Posterior vena cava (tissue), 2 donors: ENCODE measurements around the gene PITPNM2. TPM values are rescaled to one million over a fixed set of nuclear protein-coding genes. Genes with fewer than 3 reads are reported as not detected.

Experiments
- DNase-seq: peaks from one replicate; pipeline ENCODE4 v3.0.0-alpha.2; 2020; ENCODE audit warnings: low spot score
- intact Hi-C, 2 donors: fragments of 100-400 bp; cut with DNase I; formaldehyde crosslinking; loops; one replicate each; pipeline versions ENCODE4 v1.14.1 to v1.14.2; 2022 to 2023
- total RNA-seq, 2 donors: library from RNA; stranded (reverse); fragmentation: NEBNext Ultra II Directional; extraction: Animal tissue kit (Norgen Biotek cat#: 25700); gene quantifications; one replicate each; pipeline ENCODE4 v1.2.1, GENCODE V29; 2021
- donor health status: DM: yes; HTN: yes; CAD: no.
- donor health status: DM: yes; HTN: yes; CAD: no.

The PITPNM2 gene
- total RNA-seq, 2 donors from 2014 or later: 17.2 to 24.7 TPM

DNA sequence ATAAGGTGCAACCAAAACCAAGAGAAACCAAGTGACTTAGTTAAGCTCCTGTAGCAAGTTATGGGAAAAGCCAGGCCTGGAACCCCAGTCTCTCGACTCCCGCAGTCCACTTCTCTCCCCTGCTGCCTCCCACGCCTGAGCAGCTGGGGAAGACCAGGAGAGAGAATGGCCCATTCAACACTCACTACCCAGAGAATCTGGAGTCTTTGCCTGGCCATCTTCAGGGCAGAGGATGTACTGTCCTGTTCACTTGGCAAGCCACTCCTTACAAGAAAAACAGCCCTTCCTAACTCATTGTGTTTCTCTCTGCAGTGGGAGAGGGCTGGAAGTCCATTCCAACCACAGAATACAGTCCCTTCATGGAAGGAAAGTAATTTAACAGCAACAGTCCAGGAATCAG, 1.8 kb downstream of the PITPNM2 start:
- no peak for DNase-seq
- intact Hi-C loops: loop anchor here in 1 of 2 donors (10.0 kb wide), 3 partner anchors 76 to 154 kb away; no protein-coding TSS in a partner anchor

DNA sequence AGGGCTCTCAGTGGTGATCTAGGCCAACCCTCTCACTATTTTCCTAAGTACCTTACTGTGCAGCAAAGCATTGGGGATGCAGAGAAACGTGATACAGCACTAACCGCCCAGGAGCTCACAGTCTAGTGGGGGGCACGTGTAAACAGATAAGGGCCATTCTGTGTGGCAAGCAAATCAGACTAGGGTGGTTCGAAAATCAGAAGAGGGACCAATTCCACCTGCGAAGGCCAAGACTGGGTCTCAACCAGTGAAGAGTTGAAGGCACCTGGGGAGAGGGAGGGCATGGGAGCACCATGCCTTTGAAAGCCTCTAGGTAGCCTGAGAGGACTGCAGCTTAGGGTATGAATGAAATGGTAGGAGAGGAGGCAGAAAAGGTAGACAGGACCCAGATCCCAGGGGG, 2.2 kb downstream of the PITPNM2 start:
- intact Hi-C loops: loop anchor here in 1 of 2 donors (10.0 kb wide), 3 partner anchors 76 to 154 kb away; no protein-coding TSS in a partner anchor
- DNase-seq: no peak

DNA sequence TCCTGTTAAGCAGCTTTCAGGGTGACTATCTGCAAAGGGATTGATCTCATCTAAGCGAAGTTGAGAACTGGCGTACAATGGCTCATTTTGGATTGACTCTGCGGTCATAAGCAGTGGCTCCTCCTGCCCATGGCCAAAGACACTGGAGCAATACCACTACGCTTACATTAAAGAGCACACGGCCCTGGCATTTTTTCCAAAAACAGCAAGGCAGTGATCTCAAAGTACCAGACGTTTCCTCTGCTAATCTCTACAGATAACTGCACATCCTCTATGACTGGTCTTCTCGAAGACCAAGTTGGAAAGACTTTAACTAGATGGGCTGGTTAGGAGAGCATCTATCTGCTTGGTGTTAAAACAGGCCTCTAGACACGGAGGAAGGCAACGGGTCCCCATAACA, 2.7 kb downstream of the PITPNM2 start:
- intact Hi-C loops: loop anchor here in 1 of 2 donors (10.0 kb wide), 3 partner anchors 77 to 153 kb away; no protein-coding TSS in a partner anchor

DNA sequence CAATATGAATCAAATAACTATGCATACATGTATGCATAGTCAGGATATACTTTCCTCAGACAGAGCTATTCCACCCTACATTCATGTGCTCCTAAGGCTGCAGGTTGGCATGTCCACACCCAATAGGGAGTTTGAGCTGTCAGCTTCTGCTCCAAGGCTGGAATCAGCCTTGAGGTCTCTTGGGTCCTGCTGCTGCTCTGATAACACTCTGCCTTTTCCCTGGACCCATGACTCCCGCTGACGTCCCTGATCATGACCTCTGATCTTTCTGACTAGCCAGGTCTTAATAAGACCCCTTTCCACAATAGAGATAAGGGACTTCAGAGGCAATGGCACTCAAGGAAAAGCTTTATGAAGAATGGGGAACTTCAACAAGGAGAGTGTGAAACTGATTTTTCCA, 5.7 kb downstream of the PITPNM2 start:
- no peak for DNase-seq
- intact Hi-C loops: loop anchor here in 1 of 2 donors (10.0 kb wide), 3 partner anchors 80 to 150 kb away; no protein-coding TSS in a partner anchor

More for the DNA sequence above, 2.7 kb downstream of the PITPNM2 start:
- no peak for DNase-seq

DNA sequence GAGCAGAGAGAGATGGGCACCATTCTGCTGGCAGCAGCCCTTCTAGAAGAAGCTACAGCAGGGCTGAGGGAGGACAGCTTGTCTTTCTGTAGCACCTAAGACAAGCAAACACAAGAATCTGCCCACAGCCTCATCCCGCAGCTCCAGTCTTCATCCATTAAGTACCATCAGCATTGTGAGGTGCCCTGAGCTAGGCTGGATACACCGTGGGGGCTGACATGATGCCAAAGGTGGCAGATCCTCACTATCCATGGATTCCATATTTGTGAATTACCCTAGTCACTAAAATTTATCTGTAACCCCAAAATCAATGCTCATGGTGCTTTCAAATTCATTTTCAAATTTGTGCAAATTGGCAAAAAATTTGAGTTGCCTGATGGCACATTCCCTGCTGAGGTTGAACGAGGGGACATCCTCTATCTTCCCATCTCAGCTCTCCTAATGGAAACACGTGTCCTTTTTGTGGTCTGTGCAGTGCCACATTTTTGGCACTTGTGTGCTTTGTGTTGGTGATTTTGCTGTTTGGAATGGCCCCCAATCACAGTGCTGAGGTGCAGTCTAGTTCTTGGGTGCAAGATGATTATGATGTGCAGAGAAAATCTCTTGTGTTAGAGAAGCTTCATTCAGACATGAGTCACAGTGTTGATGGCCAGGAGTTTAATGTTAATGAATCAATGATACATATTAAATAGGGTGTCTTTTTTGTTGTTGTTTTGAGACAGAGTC, 7.0 kb downstream of the PITPNM2 start:
- DNase-seq: no peak
- intact Hi-C loops: loop anchor here in 1 of 2 donors (10.0 kb wide), 3 partner anchors 81 to 149 kb away; no protein-coding TSS in a partner anchor

DNA sequence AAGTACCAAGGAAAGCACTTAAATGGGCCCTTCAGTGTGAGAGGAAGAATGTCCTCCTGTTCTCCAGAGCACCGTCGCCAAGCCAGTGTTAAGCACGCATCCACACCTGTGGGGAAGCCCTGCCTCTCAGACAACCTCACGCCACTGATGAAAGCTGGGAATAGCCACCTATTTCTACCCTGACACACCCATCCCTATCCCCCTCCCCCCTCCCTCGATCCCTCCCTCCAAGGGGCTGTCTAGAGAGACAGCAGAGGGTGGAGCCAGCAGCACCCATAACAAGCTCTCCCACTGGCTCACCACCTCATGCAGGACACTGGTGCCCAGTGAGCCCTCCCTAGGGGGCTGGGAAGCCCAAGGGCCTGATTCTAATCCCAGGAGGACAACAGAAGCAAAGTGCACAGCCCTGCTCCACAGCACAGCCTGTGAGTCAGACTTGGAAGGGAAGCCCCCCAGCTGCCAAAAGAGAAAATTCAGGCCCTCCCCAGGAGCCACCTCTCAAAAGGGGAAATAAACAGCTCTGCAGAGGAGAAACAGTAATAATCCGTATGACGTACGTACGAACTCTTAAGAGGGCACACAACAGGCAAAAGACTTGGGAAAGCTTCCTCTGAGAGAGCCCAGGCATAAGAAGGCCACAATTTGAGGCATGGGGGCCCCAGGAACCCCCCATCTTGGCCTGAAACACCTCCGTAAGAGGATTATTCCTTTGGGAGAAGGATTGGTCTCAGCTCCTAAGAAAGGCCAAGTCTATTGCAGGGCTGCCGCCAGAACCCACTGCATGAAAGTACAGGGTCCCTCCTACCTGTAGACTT, 7.8 kb downstream of the PITPNM2 start:
- intact Hi-C loops: loop anchor here in 1 of 2 donors (10.0 kb wide), 3 partner anchors 82 to 148 kb away; no protein-coding TSS in a partner anchor

DNA sequence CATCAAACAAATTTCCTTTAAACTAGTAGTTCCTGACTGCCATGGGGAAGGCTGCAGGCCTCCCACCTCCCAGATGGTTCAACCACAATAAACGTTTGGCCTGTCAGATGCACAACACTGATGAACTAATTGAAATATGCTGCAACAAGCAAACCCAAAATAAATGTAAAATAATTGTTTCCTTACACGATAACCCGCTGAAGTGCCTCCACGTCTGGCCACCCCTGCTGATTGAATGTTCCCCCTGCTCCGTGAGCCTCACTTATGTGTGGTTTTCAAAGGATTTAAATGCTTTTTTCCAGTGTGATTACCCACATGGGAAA, 8.4 kb downstream of the PITPNM2 start:
- DNase-seq: no peak
- intact Hi-C loops: loop anchor here in 1 of 2 donors (10.0 kb wide), 3 partner anchors 82 to 148 kb away; no protein-coding TSS in a partner anchor

More for the DNA sequence above, 7.8 kb downstream of the PITPNM2 start:
- DNase-seq: no peak

DNA sequence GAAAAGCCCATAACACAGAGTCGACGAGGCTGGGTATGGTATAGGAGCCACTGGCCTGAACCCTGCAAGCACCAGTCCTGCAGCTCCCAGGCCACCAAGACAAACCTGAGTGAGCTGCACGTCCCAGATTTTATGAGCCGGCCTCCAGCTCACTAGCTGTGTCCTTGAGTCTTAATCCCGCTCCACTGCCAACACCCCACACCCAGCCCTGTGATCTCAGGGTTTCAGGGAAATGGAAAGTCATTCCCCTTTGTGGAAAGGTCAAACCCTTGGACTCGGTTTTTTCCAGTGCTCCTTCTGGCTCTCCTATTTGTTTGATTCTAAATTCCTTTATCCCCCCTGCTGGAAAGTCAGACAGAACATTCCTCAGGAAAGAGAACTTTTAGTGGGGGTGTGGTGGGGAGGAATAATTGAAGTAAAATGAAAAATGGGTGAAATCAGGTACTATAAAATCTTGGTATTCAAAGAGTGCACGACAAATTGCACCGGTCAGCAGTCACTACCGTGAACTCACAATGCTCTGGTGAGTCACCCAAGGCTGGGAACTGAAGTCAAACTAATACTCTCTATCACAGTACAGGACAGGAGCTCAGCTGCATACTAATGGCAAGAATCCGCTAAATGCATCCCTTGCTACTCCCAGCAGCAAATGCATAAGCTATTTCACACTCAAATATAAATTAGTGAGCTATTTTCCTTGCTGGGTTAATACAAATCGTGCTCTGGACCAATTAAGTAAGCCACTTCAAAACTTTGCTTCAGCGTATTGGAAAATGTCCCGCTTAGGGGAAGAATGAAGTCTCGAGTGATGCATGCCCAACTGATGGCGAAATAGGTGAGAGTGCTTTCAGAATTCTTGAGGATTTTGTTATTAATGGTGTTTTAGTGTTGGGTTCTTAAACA, 9.0 kb downstream of the PITPNM2 start:
- intact Hi-C loops: loop anchor here in 1 of 2 donors (10.0 kb wide), 3 partner anchors 83 to 147 kb away; no protein-coding TSS in a partner anchor
- DNase-seq: peak; percentile 90

DNA sequence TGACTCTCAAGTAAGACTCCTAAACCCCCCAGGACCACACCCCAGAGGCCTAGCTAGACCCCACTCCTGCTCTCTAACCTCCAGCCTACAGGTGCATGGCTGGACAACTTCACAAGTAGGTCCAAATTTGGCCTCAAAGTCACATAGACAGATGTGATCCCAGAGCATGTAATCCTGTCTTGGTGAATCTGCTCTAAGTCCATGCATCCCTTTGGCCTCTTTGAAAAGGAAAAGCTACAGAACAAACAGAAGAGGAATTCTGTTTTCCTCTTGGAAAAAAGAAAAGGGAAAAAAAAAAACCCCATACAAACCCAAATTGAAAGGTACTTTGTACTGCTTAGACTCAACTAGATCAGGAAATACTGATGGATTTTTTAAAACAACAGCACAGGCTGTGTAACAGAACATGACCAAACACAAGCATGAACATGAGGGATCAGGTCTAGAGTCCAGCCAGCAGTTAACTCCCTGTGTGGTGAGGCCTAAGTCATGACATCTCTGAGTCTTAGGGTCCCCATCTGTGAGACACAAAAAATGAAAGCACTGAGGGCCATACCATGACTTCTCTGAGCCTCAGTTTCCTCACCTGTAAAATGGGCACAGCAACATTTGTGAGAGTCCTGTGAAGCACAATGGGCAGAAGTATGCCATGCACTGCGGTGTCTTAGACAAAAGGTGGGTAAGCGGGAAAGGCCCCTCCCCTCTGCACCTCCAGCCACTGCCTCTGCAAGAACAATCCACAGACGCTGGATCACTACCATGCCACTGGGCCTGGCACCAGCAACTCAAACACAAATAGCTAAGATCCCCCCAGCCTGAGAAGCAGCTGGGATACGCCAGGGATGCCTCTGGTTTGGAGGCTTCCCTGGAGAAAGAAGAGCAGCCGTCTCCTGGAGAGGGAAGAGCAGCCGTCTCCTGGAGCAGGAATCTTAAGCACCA, 9.9 kb downstream of the PITPNM2 start:
- intact Hi-C loops: loop anchor here in 1 of 2 donors (10.0 kb wide), 3 partner anchors 84 to 146 kb away; no protein-coding TSS in a partner anchor
- no peak for DNase-seq

DNA sequence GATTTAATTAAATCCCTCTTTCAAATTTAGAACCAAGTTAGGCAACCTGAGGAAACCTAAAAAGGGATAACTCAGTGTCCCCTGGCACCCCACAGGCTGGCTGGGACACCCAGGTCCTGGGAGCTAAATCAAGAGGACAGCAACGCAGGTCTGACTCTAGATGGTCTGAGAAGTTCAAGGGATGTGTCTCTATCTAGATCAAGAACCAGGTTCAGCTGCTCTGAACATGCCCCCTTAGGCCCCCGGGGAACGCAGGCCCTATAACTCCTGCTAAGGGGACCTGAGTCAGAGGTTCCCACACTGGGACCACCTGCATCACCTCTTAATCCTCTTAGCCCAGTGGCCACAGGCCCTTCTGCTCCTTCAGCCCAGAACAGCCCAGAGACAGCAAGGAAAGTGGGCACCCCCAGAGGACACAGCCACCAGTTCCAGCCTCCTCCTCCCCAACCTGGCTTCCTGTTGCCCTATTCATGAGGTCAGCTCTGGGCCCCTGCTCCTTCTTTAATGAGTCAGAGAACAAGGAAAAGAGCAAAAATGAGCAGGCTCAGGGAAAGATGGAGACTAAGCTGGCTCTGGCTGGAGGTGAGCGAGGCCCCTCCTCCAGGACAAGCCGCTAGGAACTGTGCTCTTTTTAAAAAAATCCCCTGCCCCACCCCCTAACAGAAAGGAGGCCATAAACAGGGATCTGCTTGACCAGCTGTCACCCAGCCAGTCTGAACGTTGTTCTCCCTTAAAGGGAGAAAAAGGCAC, 10.8 kb downstream of the PITPNM2 start:
- intact Hi-C loops: loop anchor here in 1 of 2 donors (10.0 kb wide), 3 partner anchors 85 to 145 kb away; no protein-coding TSS in a partner anchor
- DNase-seq: no peak

DNA sequence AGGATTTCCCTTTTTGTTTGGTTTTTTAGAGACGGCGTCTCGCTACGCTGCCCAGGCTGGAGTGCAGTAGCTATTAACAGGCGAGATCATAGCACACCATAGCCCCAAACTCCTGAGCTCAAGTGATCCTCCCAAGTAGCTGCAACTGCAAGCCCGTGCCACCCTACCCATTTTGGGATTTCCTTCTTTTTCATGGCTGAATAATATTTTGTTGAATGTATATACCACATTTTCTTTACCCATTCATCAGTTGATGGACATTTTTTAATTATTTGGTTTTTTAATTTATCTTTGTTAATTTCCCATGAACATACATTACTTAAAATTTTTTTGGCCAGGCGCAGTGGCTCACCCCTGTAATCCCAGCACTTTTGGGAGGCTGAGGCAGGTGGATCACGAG, 15.2 kb downstream of the PITPNM2 start:
- intact Hi-C loops: no loop called here
- DNase-seq: peak; percentile 1

DNA sequence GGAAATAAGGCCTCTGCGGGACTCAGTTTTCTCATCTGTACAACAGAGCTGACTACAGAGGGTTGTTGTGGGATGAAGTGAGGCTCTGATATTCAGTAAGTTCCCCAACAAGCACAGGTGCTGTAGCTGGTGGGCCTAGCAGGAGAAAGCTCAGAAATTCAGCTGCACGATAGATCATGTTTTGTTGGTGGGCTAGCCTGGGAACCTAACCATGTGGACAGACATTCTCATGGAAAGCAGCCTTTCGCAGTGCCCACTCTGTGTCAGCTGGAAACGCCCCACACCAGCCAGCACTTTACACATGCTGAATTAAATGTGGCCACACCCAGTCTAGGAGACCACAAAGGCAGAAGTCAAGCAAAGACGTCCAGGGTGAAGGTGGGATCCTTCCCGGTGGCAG, 16.1 kb downstream of the PITPNM2 start:
- DNase-seq: no peak
- intact Hi-C loops: no loop called here

DNA sequence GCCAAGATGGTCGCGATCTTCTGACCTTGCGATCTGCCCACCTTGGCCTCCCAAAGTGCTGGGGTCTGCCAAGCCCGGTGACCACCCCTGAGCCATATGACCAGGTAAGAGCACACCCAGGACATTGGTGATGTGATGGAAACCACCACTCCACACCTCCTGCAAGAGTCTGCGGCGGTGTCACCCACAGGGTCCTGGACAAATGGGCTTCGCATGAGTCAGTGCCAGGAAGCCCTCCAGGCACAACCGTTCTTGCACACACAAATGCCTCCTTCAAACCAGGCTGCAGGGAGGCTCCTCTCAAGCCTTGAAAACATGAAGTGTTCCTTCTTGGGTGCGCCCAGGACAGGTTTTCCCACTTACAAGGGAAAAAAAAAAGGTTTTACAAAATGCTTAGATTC, 16.6 kb downstream of the PITPNM2 start:
- DNase-seq: no peak
- intact Hi-C loops: no loop called here

DNA sequence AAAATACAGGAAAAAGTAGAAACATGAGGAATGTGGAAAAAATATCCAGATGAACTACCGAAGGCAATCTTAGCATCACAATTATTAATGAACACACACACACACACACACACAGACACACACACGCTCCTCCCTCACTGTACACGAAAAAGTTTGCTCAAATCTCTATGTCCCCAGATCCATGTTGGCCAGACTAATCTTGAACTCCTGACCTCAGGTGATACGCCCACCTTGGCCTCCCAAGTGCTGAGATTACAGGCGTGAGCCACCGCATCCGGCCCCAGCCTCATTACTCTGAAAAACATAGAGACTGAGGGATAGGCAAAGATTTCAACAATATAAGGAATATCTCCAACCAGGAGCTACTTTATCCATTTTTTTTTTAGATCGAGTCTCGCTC, 17.2 kb downstream of the PITPNM2 start:
- DNase-seq: no peak
- intact Hi-C loops: no loop called here

DNA sequence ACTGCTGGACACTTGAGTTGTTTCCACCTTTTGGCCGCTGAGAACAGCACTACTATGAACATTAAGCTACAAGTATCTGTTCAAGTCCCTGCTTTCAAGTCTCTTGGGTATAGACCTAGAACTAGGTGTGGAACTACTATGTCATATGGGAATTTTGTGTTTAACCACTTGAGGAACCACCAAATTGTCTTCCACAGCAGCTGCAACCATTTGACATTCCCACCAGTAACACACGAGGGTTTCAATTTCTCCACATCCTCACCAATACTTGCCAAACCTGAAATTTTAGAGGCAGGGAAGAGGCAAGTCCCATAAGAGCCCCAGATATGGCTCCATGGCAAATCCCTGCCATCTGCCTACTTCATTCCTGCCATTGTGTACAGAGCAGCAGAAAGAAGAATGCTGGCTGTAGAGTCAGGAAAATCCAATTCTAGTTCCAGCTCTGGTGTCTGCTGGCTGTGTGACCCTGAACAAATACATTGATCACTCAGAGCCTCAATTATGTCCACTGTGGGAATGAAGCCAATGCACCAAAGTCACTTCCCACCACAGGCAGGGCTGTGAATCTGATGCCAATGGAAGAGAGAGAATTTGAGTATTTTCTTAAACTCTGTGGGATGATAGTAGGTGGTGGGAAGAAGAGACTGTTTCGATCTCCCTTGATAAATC, 17.8 kb downstream of the PITPNM2 start:
- intact Hi-C loops: no loop called here
- DNase-seq: no peak

DNA sequence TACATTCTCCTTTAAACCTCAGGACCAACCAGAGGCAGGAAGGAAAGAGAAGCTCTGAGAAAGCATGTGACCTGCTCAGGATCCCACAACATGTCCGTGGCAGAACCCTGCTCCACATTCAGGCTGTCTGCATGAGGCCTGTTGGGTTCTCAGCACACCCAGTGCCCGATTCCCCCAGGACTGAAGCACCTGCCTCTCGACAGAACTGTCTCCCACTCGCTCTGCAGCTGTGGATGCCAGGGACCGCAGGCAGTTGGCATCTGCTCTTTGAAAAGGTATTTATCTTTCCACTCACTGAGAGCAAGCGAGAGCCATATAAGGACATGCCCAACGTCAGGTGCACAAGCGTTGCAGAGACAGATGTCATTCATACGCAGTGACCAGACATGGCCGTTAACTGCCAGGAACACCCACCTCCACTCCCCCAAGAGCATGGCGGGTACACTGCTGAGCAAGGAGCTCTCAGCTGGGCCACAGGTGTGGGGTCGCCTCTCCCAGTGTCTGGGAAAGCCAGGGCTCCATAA, 18.9 kb downstream of the PITPNM2 start:
- intact Hi-C loops: no loop called here

More for the DNA sequence above, 18.9 kb downstream of the PITPNM2 start:
- no peak for DNase-seq
